HG03060 (cell line): ENCODE measurements around the gene SCYGR4.
"Not testable (repeated sequence)": the region's sequence is repeated elsewhere in the genome, so short reads cannot be mapped to it uniquely, and the experiment has no call there.

Experiments
- ATAC-seq: cut with Tn5 transposase; IDR thresholded peaks from one replicate; pipeline ENCODE4 v1.9.1; 2021; ENCODE audit warnings: low read depth, moderate number of reproducible peaks; ENCODE audit not compliant: unreplicated experiment

The SCYGR4 gene

GRCh38 chr2:227617316-227618230 lies at the start of gene SCYGR4:
TSS of gene SCYGR4 (plus strand) at chr2:227617498. CDS start at chr2:227617498, 0 bp downstream.
- ATAC-seq = no peak

GRCh38 chr2:227568852-227569169 lies 48.5 kb upstream of the SCYGR4 start:
- ATAC-seq = no peak

DNA sequence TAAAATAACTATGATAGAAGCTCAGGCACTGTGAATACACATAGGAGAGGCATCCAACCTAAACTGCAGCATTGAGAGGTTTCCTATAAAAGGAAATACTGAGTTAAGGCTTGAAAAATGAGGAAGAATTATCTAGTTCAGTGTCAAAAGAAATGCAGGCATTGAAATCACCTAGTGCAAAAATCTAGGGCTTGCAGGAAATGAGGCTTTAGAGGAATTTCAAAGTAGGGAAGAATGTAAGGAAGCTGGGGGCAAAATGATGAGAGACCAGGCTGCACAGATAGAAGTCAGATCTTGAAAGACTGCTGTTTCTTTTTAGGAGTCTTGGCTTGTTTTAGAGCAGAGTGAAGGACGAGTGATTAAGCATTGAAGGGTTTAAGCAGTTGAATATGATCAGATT lies 46.7 kb upstream of the SCYGR4 start:
- no peak for ATAC-seq

- ATAC-seq = no peak
Measured at GRCh38 chr2:227576110-227576509, 41.2 kb upstream of the SCYGR4 start.

DNA sequence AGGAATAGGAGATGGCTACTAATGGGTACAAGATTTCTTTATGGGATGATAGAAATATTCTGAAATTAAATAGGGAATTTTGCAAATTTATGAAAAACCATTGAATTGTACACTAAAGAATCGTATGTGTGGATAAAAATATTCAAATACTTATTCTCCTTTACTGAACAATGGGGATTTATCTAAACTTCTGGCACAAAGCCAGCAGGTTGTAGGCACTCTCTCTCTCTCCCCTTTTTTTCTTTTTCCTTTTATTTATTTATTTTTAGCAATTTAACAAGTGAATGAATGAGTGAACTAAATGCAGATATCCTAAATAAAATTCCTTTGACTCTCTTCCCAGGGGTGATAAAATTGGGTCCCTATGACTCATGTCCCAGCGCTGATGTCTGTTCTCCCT lies 40.5 kb upstream of the SCYGR4 start:
- ATAC-seq = no peak

DNA sequence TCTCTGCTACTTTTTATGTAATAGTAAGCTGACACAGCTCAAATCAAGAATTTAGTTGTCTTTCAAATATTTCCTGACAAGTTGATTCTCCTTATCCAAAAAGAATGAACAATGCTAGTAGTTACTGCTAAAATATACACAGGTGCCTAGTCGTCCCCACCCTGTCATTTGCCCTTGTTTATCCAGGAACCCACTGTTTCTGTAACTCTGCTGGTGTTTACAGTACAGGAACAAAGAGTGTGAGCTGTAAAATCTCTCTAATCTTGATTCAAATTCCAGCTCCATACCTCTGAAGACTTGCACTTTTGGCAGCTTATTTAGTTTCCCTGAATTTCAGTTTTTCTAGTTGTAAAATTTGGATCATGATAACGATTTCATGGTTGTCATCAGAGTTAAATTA lies 39.7 kb upstream of the SCYGR4 start:
- no peak for ATAC-seq

- no peak for ATAC-seq
Measured at GRCh38 chr2:227578642-227579041, 38.7 kb upstream of the SCYGR4 start.

GRCh38 chr2:227579791-227580190 lies 37.5 kb upstream of the SCYGR4 start:
- no peak for ATAC-seq

DNA sequence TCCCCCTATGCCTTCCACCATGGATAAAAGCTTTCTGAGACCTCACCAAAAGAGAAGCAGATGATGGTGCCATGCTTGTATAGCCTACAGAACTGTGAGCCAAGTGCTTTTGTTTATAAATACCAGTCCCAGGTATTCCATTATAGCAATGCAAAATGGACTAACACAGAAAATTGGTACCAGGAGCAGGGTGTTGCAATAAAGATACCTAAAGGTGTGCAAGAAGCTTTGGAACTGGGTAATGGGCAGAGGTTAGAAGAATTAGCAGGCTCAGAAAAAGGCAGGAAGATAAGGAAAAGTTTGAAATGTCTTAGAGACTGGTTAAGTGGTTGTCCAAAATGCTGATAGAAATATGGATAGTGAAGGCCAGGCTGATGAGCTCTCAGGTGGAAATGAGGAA lies 34.9 kb upstream of the SCYGR4 start:
- ATAC-seq = no peak

- ATAC-seq = no peak
Measured at GRCh38 chr2:227592694-227593387, 24.5 kb upstream of the SCYGR4 start.

DNA sequence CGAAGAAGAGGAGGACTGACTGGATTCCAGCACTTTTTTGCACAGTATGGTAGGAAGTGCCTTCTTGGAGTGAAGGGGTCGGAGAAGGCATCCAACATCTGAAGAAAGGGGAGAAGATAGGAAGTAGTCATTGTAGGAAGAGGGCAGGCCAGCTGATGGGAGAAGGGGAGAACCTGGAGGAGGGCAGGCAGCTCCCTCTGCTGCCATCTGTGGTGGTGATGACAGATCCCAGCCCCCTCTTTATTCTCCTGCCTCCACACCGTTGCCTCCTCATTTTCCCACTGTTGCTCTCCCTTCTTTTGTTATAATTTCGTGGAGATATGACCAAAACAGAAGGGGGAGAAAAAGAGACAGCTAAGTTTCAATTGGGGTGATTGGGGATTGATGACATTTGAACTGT lies 21.5 kb upstream of the SCYGR4 start:
- no peak for ATAC-seq

- ATAC-seq = no peak
Measured at GRCh38 chr2:227597036-227597435, 20.3 kb upstream of the SCYGR4 start.

DNA sequence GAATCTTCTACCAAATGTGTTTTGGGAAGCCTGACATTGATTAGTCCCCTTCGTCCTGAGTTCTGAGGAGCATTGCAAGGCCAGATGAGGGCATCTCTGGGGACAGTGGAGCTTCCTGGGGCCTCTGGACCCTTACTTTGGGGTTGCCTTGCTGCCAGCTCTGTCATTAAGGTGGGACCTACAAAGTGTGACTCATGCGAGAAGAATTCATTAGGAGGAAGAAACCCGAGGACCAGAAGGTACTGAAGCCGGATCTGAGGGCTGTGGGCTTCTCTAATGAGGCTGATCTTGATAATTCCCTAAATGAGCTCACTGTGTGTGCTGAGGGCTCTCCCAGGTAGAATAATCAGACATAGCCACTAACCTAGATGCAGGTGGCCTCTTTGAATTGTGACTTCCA lies 19.3 kb upstream of the SCYGR4 start:
- no peak for ATAC-seq

DNA sequence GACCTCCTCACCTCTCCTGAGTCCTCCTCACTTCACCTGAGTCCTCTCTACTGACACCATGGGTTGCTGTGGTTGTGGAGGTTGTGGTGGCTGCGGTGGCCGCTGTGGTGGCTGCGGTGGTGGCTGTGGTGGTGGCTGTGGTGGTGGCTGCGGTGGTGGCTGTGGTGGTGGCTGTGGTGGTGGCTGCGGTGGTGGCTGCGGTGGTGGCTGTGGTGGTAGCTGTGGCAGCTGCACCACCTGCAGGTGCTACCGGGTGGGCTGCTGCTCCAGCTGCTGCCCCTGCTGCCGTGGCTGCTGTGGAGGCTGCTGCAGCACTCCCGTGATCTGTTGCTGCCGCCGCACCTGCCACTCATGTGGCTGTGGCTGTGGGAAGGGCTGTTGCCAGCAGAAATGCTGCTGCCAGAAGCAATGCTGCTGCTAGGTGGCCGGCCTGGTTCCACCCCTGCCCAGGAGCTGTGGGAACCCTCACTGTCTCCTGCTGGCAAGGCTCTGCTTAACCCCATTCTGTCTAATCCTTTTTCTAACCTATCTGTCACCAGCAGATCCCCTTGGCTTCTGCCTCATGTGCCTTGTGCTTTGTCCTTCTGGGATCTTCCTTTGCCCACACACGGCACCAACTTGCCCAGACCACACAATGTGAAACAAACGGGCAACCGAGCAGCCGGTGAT lies 18.3 kb upstream of the SCYGR4 start, which contains the start of gene SCYGR2:
Gene SCYGR2 (plus strand): TSS at position 59 of the 669 bp plus-strand sequence. CDS start 0 bp downstream, at position 59.
- ATAC-seq = not testable (repeated sequence)

GRCh38 chr2:227602358-227602757 lies 14.9 kb upstream of the SCYGR4 start:
- no peak for ATAC-seq

DNA sequence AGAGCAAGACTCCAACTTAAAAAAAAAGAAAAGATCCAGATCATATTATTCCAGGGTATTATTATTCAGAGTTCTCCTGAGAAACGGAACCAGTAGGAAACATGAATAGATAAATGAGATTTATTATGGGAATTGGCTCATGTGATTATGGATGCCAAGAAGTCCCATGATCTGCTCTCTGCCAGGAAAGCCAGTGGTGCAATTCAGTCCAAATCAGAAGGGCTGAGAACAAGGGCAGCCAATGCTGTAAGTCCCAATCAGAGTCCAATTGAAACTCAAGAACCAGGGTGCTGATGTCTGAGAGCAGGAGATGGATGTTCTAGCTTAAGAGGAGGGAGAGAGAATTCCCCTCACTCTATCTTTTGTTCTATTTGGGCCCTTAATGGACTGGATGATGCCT lies 10.8 kb upstream of the SCYGR4 start:
- ATAC-seq = no peak

GRCh38 chr2:227607941-227608340 lies 9.4 kb upstream of the SCYGR4 start:
- ATAC-seq = no peak

GRCh38 chr2:227608561-227609338 lies 8.5 kb upstream of the SCYGR4 start:
- peak; percentile 58 for ATAC-seq

- no peak for ATAC-seq
Measured at GRCh38 chr2:227610123-227610522, 7.2 kb upstream of the SCYGR4 start.

- ATAC-seq = no peak
Measured at GRCh38 chr2:227612546-227613271, 4.6 kb upstream of the SCYGR4 start.
